ENCODE measurements around the gene PER1.
A peak's percentile ranks its signal among the peaks of the same experiment; 100 is the strongest.
"Not testable (repeated sequence)": the region's sequence is repeated elsewhere in the genome, so short reads cannot be mapped to it uniquely, and the experiment has no call there.

PER1 gene

GRCh38 chr17:8170186-8170585 is 18.0 kb upstream of the PER1 start:
- DNase-seq = not testable (repeated sequence)

- DNase-seq = no peak
Observed at GRCh38 chr17:8167526-8167925, 15.3 kb upstream of the PER1 start.

- no peak for DNase-seq
Observed at GRCh38 chr17:8166731-8167130, 14.5 kb upstream of the PER1 start.

GRCh38 chr17:8164815-8165131 is 12.6 kb upstream of the PER1 start:
- no peak for DNase-seq

GRCh38 chr17:8163978-8164814 is 12.0 kb upstream of the PER1 start:
- DNase-seq = peak; percentile 60

- DNase-seq = no peak
Observed at GRCh38 chr17:8162997-8163977, 11.1 kb upstream of the PER1 start.

- peak; percentile 80 for DNase-seq
Observed at GRCh38 chr17:8162233-8162996, 10.2 kb upstream of the PER1 start, which contains the start of gene VAMP2. VAMP2 (minus strand) TSS chr17:8162948; CDS start chr17:8162879, 69 bp downstream.

GRCh38 chr17:8161289-8162232 is 9.4 kb upstream of the PER1 start:
- no peak for DNase-seq

GRCh38 chr17:8160741-8161221 is 8.6 kb upstream of the PER1 start:
- no peak for DNase-seq

- DNase-seq = no peak
Observed at GRCh38 chr17:8160224-8160577, 8.0 kb upstream of the PER1 start.

- DNase-seq = no peak
Observed at GRCh38 chr17:8159459-8160223, 7.4 kb upstream of the PER1 start.

GRCh38 chr17:8159032-8159400 is 6.8 kb upstream of the PER1 start:
- no peak for DNase-seq

GRCh38 chr17:8158267-8159031 is 6.2 kb upstream of the PER1 start:
- DNase-seq = peak; percentile 85

- DNase-seq = peak; percentile 99
Observed at GRCh38 chr17:8156246-8156992, 4.2 kb upstream of the PER1 start.

GRCh38 chr17:8155996-8156245 is 3.7 kb upstream of the PER1 start:
- DNase-seq = no peak

GRCh38 chr17:8155231-8155995 is 3.2 kb upstream of the PER1 start:
- DNase-seq = no peak

GRCh38 chr17:8154608-8155155 is 2.5 kb upstream of the PER1 start:
- DNase-seq = no peak

- peak; percentile 81 for DNase-seq
Observed at GRCh38 chr17:8153957-8154607, 1.9 kb upstream of the PER1 start.
